ENCODE results near the gene NLRP9. TPM values are rescaled to one million over a fixed set of nuclear protein-coding genes. Genes with fewer than 3 reads are reported as not detected.

The NLRP9 gene
- not detected in 5 replicates for total RNA-seq (2022; extraction: Qiagen RNA extraction; ENCODE audit: low read depth)

GRCh38 chr19:55738302-55738701 is at the start of gene NLRP9:
TSS of gene NLRP9 (minus strand) at chr19:55738402. CDS start at chr19:55738374, 28 bp downstream.

GRCh38 chr19:55768818-55769217 is 30.6 kb upstream of the NLRP9 start, which contains the start of gene RFPL4AL1:
TSS of gene RFPL4AL1 (plus strand) at chr19:55769118. CDS start at chr19:55771805, 2,687 bp downstream.

GRCh38 chr19:55758797-55759196 is 20.6 kb upstream of the NLRP9 start, which contains the start of gene RFPL4A:
TSS of gene RFPL4A (plus strand) at chr19:55759097. CDS start at chr19:55761801, 2,704 bp downstream.

GRCh38 chr19:55674841-55675660 is 63.2 kb downstream of the NLRP9 start, which contains the start of gene EPN1:
TSS of gene EPN1 (plus strand) at chr19:55675226. CDS start at chr19:55678628, 3,402 bp downstream.

Other genes starting within 250 kb of the NLRP9 start
- gene SSC5D, start 250.0 kb downstream of the NLRP9 start, total RNA-seq (2022; extraction: Qiagen RNA extraction; ENCODE audit: low read depth): 0.57 to 1.6 TPM (median 0.99 TPM) in 5 replicates
- gene SBK2, start 201.3 kb downstream of the NLRP9 start, total RNA-seq (2022; extraction: Qiagen RNA extraction; ENCODE audit: low read depth): 2.0 to 2.9 TPM (median 2.2 TPM) in 5 replicates
- gene SBK3, start 192.9 kb downstream of the NLRP9 start, total RNA-seq (2022; extraction: Qiagen RNA extraction; ENCODE audit: low read depth): 1.7 to 2.4 TPM (median 2.2 TPM) in 5 replicates
- 14.6 to 28.1 TPM (median 24.1 TPM) in 5 replicates for gene ZNF579, start 157.6 kb downstream of the NLRP9 start, total RNA-seq (2022; extraction: Qiagen RNA extraction; ENCODE audit: low read depth)
- 22.2 to 26.3 TPM (median 25.2 TPM) in 5 replicates for gene FIZ1, start 138.9 kb downstream of the NLRP9 start, total RNA-seq (2022; extraction: Qiagen RNA extraction; ENCODE audit: low read depth)
- gene ZNF524, start 138.1 kb downstream of the NLRP9 start, total RNA-seq (2022; extraction: Qiagen RNA extraction; ENCODE audit: low read depth): 12.1 to 19.8 TPM (median 17.6 TPM) in 5 replicates
- gene ZNF865, start 132.8 kb downstream of the NLRP9 start, total RNA-seq (2022; extraction: Qiagen RNA extraction; ENCODE audit: low read depth): 7.2 to 14.6 TPM (median 13.0 TPM) in 5 replicates
- gene ZNF784, start 113.8 kb downstream of the NLRP9 start, total RNA-seq (2022; extraction: Qiagen RNA extraction; ENCODE audit: low read depth): 4.6 to 7.3 TPM (median 6.2 TPM) in 5 replicates
- 27.7 to 54.4 TPM (median 43.3 TPM) in 5 replicates for gene ZNF580, start 97.4 kb downstream of the NLRP9 start, total RNA-seq (2022; extraction: Qiagen RNA extraction; ENCODE audit: low read depth)
- 41.4 to 47.7 TPM (median 45.7 TPM) in 5 replicates for gene ZNF581, start 94.8 kb downstream of the NLRP9 start, total RNA-seq (2022; extraction: Qiagen RNA extraction; ENCODE audit: low read depth)
- gene CCDC106, start 90.2 kb downstream of the NLRP9 start, total RNA-seq (2022; extraction: Qiagen RNA extraction; ENCODE audit: low read depth): 12.4 to 17.8 TPM (median 15.3 TPM) in 5 replicates
- 262 to 319 TPM (median 307 TPM) in 5 replicates for gene U2AF2, start 83.4 kb downstream of the NLRP9 start, total RNA-seq (2022; extraction: Qiagen RNA extraction; ENCODE audit: low read depth)
- 135 to 217 TPM (median 182 TPM) in 5 replicates for gene EPN1, start 63.2 kb downstream of the NLRP9 start, total RNA-seq (2022; extraction: Qiagen RNA extraction; ENCODE audit: low read depth)
- gene RFPL4A, start 20.7 kb upstream of the NLRP9 start, total RNA-seq (2022; extraction: Qiagen RNA extraction; ENCODE audit: low read depth): 0.13 to 0.63 TPM (median 0.53 TPM) in 5 replicates
- gene RFPL4AL1, start 30.7 kb upstream of the NLRP9 start, total RNA-seq (2022; extraction: Qiagen RNA extraction; ENCODE audit: low read depth): 0.12 to 0.34 TPM (median 0.12 TPM) in 3 of 5 replicates, not detected in the others
- gene NLRP11, start 93.6 kb upstream of the NLRP9 start, total RNA-seq (2022; extraction: Qiagen RNA extraction; ENCODE audit: low read depth): 0.02 TPM in 1 of 5 replicates, not detected in the others
- gene NLRP4, start 98.1 kb upstream of the NLRP9 start, total RNA-seq (2022; extraction: Qiagen RNA extraction; ENCODE audit: low read depth): not detected in 5 replicates
- not detected in 5 replicates for gene NLRP13, start 193.9 kb upstream of the NLRP9 start, total RNA-seq (2022; extraction: Qiagen RNA extraction; ENCODE audit: low read depth)
- not detected in 5 replicates for gene NLRP8, start 209.4 kb upstream of the NLRP9 start, total RNA-seq (2022; extraction: Qiagen RNA extraction; ENCODE audit: low read depth)
- gene NLRP5, start 248.4 kb upstream of the NLRP9 start, total RNA-seq (2022; extraction: Qiagen RNA extraction; ENCODE audit: low read depth): not detected in 5 replicates

All from A549 treated with DMSO at 1 μM for 4 hours (cell line).